Measurements from ENCODE around the gene CBLB.

The CBLB gene

DNA sequence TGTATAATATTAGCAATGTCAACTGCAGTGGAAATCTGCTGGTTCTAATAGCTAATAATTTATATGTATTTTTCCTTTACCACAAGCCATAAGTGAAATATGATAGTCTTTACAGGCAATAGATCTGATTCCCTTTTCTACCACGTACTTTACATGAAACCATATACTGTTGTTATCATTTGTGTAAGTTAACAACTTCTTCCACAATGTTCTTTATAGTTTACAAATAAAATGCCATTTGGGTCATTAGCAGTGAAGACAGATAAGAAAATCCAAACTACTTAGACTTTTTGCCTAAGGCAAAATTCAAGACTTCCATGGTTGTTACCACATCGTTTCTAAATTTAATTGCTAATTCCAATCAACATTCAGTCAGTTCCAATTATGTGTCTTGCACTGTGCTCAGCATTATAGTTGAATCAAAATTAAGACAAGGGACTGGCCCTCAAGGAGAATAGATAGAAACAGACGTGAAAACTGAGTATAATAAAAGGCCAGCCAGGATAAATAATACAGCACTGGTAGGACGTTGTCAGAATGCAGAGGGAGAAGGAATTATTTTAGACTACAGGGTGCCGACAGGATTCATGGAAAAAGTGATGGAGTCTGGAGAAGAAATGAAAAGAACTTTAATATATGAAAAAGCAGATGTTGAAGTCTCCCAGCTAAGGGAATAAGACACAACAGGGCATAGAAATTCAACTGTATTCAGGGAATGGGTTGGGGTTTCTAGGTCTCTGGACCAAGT, 252.3 kb downstream of the CBLB start:
- Histone ChIP-seq H2AFZ (ENCODE audit: low read depth, low read length) (no peak overlapping the region), H3K4me3 (ENCODE audit: low read depth in 1 of 2, low read length in 2 of 2) (no peak overlapping the region), H3K4me2 (ENCODE audit: insufficient read depth, low read length) (no peak overlapping the region), H3K4me1 (ENCODE audit: insufficient read depth, low read length) (no peaks in the 10 kb centered on the region), H3K9me3 (ENCODE audit: insufficient read depth, low read length, severe bottlenecking) (no peaks in the 10 kb centered on the region), H3K27ac (ENCODE audit: low read length) (no peak overlapping the region), H3K27me3 (ENCODE audit: insufficient read depth, low read length, poor library complexity) (no peaks in the 10 kb centered on the region), H3K9ac (ENCODE audit: low read depth, low read length) (no peak overlapping the region), H4K20me1 (ENCODE audit: insufficient read depth, low read length) (no peaks in the 10 kb centered on the region), H3K36me3 (ENCODE audit: insufficient read depth, low read length) (no peaks in the 10 kb centered on the region), H3K79me2 (ENCODE audit: insufficient read depth, low read length) (no peaks in the 10 kb centered on the region)
- ATAC-seq (ENCODE audit: insufficient read depth, low read depth) (no peak), DNase-seq (no peak)
- TF ChIP-seq, protein P1, sequence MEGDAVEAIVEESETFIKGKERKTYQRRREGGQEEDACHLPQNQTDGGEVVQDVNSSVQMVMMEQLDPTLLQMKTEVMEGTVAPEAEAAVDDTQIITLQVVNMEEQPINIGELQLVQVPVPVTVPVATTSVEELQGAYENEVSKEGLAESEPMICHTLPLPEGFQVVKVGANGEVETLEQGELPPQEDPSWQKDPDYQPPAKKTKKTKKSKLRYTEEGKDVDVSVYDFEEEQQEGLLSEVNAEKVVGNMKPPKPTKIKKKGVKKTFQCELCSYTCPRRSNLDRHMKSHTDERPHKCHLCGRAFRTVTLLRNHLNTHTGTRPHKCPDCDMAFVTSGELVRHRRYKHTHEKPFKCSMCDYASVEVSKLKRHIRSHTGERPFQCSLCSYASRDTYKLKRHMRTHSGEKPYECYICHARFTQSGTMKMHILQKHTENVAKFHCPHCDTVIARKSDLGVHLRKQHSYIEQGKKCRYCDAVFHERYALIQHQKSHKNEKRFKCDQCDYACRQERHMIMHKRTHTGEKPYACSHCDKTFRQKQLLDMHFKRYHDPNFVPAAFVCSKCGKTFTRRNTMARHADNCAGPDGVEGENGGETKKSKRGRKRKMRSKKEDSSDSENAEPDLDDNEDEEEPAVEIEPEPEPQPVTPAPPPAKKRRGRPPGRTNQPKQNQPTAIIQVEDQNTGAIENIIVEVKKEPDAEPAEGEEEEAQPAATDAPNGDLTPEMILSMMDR (IDR thresholded peaks at IDR 0.05; ENCODE audit: borderline replicate concordance, extremely low read depth, low read length, poor library complexity, severe bottlenecking), result no peak
- TF ChIP-seq EZH2 (IDR thresholded peaks at IDR 0.05; ENCODE audit: borderline replicate concordance, low read depth, low read length, severe bottlenecking), result no peak

DNA sequence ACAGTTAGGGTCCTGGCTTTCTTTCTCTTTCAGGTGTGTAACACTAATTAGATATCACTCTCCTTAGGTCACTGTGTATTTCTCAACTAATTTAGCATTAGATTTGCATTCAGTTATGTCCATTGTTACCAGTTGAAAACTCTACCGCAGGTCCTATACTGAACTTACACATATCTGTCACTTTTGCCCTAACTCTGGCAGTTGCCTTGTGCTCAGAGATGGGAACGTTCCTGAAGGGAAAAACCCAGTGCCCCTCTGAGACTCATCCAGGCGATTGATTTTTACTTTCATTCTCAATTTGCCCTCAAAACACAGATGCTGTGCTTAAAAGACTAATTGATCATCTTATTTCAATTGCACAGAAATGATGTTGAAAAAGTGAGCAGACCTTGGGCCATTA, 253.0 kb downstream of the CBLB start:
- Histone ChIP-seq H3K9ac (ENCODE audit: low read depth, low read length) (no peak overlapping the region), H3K36me3 (ENCODE audit: insufficient read depth, low read length) (no peaks in the 10 kb centered on the region), H4K20me1 (ENCODE audit: insufficient read depth, low read length) (no peaks in the 10 kb centered on the region), H3K27ac (ENCODE audit: low read length) (no peak overlapping the region), H3K4me3 (ENCODE audit: low read depth in 1 of 2, low read length in 2 of 2) (no peak overlapping the region), H3K4me2 (ENCODE audit: insufficient read depth, low read length) (no peak overlapping the region), H3K79me2 (ENCODE audit: insufficient read depth, low read length) (no peaks in the 10 kb centered on the region), H3K27me3 (ENCODE audit: insufficient read depth, low read length, poor library complexity) (no peaks in the 10 kb centered on the region), H2AFZ (ENCODE audit: low read depth, low read length) (no peak overlapping the region), H3K4me1 (ENCODE audit: insufficient read depth, low read length) (no peaks in the 10 kb centered on the region), H3K9me3 (ENCODE audit: insufficient read depth, low read length, severe bottlenecking) (no peaks in the 10 kb centered on the region)
- TF ChIP-seq EZH2 (IDR thresholded peaks at IDR 0.05; ENCODE audit: borderline replicate concordance, low read depth, low read length, severe bottlenecking), result no peak
- TF ChIP-seq, protein P1 (IDR thresholded peaks at IDR 0.05; ENCODE audit: borderline replicate concordance, extremely low read depth, low read length, poor library complexity, severe bottlenecking), result no peak
- DNase-seq (no peak), ATAC-seq (ENCODE audit: insufficient read depth, low read depth) (no peak)

DNA sequence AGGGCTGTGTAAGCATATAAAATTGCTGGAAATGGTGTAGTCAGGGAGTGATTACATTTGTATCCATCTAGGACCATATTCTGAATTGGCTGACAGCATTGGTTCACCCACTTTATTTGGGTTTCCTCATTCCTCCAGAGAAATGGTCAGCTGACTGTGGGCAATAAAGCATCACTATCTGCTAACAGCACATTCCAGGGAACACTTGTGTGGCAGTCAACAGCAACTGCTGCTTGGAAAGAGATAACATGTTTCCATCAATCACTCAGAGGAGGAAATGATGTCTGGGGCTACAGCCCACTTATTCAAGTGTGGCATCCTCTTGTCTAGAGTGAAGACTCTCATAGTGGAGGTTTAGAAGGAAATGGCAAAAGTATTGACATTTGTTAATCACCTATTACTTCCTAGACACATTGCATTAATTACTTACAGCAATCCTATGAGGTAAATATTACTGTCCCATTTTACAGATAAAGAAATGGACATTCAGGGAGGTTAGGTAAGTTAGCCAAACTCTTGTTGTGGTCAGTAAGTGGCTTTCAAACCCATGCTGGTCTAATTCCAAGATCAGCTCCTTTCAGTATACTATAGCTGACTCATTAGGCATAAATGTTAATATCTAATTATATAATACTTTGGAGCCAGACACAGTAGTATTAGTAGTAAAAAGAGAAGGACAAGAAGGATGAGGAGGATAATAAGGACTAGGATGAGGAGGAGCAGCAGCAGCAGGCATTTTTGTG, 254.4 kb downstream of the CBLB start:
- no peak overlapping the region for H3K27ac ChIP-seq (ENCODE audit: low read length)
- H3K79me2 ChIP-seq (ENCODE audit: insufficient read depth, low read length), result no peaks in the 10 kb centered on the region
- ATAC-seq (ENCODE audit: insufficient read depth, low read depth) (no peak), DNase-seq (no peak)
- no peak overlapping the region for H2AFZ ChIP-seq (ENCODE audit: low read depth, low read length)
- no peak overlapping the region for H3K4me2 ChIP-seq (ENCODE audit: insufficient read depth, low read length)
- H4K20me1 ChIP-seq (ENCODE audit: insufficient read depth, low read length), result no peaks in the 10 kb centered on the region
- H3K27me3 ChIP-seq (ENCODE audit: insufficient read depth, low read length, poor library complexity), result no peaks in the 10 kb centered on the region
- H3K4me3 ChIP-seq (ENCODE audit: low read depth in 1 of 2, low read length in 2 of 2), result no peak overlapping the region
- TF ChIP-seq EZH2 (IDR thresholded peaks at IDR 0.05; ENCODE audit: borderline replicate concordance, low read depth, low read length, severe bottlenecking), result no peak
- TF ChIP-seq, protein P1 (IDR thresholded peaks at IDR 0.05; ENCODE audit: borderline replicate concordance, extremely low read depth, low read length, poor library complexity, severe bottlenecking), result no peak
- H3K9ac ChIP-seq (ENCODE audit: low read depth, low read length), result no peak overlapping the region
- H3K36me3 ChIP-seq (ENCODE audit: insufficient read depth, low read length), result no peaks in the 10 kb centered on the region
- no peaks in the 10 kb centered on the region for H3K9me3 ChIP-seq (ENCODE audit: insufficient read depth, low read length, severe bottlenecking)
- no peaks in the 10 kb centered on the region for H3K4me1 ChIP-seq (ENCODE audit: insufficient read depth, low read length)
